CD4-positive, alpha-beta T cell treated with Interferon gamma for 1 hour (primary cell): Measurements from ENCODE around the gene DNM2.
"Not testable (repeated sequence)": the region's sequence is repeated elsewhere in the genome, so short reads cannot be mapped to it uniquely, and the experiment has no call there.

ENCODE experiments used
- DNase-seq: peaks from one replicate; pipeline ENCODE4 v3.0.0-alpha.2; 2020

The DNM2 gene

DNA sequence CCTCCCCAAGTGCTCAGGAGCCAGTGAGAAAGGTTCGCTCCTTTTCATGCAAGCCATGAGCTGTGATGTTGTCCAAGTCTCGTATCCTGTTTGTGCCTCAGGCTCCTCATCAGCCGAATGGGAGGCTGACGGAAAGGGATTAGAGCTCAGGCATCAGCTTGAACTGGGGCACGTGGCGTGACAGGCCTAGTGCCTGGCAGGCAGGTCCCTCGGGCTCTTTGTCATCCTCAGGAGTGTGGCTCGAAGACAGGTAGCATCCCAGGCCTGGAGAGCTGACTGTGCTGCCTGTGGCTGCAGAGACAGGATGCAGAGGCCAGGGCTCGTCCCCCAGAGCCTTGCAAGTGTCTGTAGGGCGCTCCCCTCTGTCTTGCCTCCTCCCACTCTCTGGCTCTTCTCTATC lies 38.5 kb downstream of the DNM2 start:
- no peak for DNase-seq

DNA sequence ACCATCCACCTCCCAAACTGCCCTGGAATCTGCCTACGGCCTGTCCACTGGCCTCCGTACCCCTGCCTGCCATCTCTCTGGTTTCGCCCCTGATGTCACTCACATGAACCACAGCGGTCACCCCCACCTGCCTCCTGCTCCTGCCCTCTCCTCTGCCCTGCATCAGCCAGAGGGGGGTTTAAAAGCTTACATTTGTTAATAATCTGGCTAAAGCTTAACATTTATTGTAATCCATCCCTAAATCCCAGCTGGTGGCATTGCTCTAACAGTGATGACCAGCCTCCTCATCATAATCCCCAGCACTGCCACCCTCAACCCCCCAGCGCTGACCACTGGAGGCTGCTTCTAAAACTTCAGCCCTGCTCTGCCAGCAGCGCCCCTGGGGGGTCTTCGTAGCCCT lies 38.9 kb downstream of the DNM2 start:
- no peak for DNase-seq

- not testable (repeated sequence) for DNase-seq
Measured at GRCh38 chr19:10758050-10758449, 40.2 kb downstream of the DNM2 start.

DNA sequence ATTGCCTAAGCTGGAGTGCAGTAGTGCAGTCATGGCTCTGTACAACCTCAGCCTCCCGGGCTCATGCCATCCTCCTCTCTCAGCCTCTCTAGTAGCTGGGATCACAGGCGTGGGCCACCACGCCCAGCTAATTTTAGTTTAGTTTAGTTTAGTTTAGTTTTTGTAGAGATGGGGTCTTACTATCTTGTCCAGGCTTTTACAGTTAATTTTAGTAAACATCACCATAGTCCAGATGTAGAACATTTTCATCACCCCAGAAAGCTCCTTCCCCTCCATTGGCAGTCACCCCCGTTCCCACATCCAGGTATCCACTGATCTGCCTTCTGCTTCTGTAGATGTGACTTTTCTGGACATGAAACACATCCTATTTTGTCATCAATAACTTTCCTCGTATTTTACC lies 41.1 kb downstream of the DNM2 start:
- DNase-seq = no peak

GRCh38 chr19:10760273-10760944 lies 42.5 kb downstream of the DNM2 start:
- no peak for DNase-seq

DNA sequence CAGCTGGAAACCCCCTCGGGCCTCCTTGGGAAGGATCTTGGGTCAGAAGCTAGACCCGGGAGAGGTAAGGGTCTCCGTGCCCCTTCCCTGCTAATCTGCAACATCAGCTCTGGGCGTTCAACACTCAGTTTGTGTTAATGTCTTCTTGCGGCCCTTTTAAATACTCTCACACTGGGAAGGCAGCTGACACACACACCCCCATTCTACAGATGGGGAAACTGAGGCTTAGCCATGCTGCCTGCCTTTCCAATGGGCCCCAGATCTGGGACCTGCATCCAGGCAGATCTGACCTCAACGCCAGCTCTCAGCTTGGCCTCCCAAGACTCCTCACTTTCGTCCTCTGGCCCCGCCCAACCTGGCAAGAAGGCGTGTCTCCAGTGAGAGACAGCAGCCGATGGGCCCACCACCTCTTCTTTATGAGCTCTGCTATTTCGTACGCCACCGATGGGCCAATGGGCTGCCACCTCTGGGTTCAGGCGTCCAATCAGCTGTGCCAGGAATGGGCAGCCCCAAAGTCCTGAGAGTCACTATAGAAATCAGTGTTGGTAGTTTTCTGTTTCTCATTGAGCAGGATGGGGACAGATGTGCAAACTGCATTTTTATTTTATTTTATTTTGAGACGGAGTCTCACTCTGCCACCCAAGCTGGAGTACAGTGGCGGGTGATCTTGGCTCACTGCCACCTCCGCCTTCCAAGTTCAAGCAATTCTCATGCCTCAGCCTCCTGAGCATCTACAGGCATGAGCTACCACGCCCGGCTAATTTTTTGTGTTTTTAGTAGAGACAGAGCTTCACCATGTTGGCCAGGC lies 43.8 kb downstream of the DNM2 start:
- no peak for DNase-seq

GRCh38 chr19:10762656-10763055 lies 44.8 kb downstream of the DNM2 start:
- DNase-seq = peak; percentile 17

- DNase-seq = no peak
Measured at GRCh38 chr19:10763411-10763810, 45.5 kb downstream of the DNM2 start.

DNA sequence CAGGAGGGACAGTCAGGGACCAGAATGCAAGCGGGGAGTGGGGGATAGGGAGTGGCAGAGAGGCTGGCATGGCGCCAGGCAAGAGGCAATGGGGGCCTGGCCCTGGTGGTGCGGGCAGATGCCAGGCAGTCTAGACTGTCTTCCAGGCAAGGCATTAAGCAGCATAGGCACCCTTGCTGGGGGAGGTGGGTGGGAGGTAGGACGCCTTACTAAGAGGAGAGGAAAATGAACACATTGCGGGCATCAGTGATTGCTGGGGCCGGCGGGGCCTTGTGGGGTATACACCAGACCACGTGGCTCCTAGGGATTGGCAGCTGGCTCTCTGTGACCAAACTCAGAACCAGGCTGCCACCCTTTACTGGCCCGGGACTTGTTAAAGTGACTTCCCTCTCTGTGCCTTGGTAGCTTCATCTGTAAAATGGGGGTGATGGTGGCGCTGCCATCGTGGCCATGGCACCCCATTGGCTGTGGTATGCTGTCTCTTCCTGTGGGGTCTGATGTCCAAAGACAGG lies 46.0 kb downstream of the DNM2 start:
- DNase-seq = no peak

GRCh38 chr19:10764340-10764894 lies 46.5 kb downstream of the DNM2 start:
- DNase-seq = no peak

DNA sequence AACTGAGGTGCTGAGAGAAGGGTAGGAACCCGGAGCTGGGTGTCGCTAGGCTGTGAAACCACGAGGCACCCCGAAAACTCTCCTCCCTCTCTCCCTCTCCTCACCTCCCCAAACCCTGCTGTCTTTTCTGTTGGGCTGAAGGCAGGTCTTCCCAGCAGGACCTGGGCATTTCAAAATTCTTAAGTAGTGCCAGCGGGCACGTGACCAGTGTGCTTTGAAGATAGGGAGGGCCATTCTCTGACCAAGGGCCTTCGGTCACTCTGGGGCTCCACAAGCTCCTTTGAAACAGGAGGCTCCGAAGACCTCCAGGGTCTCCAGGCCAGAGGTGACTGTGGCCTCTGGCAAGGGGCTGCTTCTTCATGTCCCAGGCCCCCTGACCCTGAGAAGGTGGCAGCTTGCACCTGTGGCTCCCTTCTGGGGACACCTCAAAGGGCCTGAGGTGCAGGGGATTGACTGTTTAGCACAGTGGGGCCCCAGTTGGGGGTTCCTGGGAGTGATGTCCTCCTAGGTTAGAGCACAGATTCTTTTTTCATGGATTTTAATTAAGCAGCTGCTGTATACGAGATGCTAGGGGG lies 48.3 kb downstream of the DNM2 start:
- DNase-seq = no peak

DNA sequence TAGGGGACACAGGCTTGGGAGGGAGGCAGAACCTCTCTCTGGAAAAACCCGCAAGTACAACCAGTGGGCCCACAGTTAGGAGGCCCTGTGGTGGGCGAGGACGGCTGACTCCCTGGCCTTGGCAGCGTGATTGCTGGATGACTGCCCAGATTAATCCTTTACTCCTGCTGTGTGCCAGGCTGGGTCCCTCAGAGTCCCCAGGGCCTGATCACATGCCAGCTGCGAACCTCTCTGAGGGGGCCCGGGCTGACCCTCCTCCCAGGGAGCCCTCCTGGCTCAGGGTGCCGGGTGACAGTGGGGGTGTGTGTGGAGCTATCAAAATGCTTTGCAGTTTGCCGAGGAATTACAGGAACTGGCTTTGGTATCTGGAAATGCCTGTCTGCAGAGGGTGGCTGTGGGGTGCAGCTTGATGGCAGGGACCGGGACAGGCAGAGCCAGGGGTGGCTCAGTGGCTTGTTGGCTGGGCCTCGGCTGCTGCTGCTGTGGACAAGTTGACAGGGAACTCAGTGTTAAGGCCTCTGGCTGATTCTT lies 48.9 kb downstream of the DNM2 start:
- DNase-seq = no peak

GRCh38 chr19:10767726-10768125 lies 49.8 kb downstream of the DNM2 start:
- no peak for DNase-seq

GRCh38 chr19:10768369-10768768 lies 50.5 kb downstream of the DNM2 start:
- no peak for DNase-seq

GRCh38 chr19:10768936-10769335 lies 51.1 kb downstream of the DNM2 start:
- no peak for DNase-seq

- no peak for DNase-seq
Measured at GRCh38 chr19:10769533-10770491, 51.9 kb downstream of the DNM2 start.

DNA sequence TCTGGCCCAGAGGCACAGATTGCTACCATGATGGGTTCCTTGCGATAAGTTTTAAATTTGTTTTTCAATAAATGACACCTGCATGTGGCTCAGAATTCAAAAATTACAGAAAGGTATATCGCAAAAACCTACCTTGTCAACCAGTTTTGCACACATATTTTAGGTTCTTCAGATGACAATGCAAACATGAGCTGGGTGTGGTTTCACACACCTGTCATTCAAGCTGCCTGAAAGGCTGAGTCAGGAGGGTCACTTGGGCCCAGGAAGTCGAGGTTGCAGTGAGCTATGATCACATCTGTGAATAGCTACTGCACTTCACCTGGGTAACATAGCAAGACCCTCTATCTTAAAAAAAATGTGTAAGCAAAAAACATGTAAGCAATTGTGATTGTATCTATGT lies 56.1 kb downstream of the DNM2 start:
- no peak for DNase-seq

DNA sequence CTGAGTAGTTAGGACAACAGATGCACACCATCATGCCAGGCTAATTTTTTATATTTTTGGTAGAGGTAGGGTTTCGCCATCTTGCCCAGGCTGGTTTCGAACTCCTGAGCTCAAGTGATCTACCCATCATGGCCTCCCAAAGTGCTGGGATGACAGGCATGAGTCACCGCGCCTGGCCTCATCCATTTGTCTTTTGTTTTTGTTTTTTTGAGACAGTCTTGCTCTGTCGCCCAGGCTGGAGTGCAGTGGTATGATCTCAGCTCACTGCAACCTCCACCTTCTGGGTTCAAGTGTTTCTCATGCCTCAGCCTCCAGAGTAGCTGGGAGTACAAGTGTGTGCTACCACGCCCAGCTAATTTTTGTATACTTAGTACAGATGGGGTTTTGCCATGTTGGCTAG lies 57.0 kb downstream of the DNM2 start:
- DNase-seq = no peak

GRCh38 chr19:10776900-10777650 lies 59.2 kb downstream of the DNM2 start:
- no peak for DNase-seq

DNA sequence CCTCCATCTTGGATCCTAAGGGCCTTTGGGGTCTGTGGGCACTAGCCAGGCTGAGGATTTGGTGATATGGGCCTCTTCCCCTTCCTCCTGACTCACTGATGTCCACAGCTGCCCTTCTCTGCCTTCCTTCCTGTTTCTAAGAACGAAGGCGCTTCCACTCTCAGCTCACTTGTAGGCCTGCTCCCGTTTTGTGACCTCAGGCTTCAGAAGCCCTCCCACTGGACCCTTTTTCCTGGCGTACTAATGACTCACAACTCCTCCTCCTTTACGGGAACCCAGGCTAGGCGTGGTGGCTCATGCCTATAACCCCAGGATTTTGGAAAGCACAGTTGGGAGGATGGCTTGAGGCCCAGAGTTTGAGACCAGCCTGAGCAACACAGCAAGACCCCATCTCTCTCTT lies 62.5 kb downstream of the DNM2 start:
- DNase-seq = peak; percentile 74

GRCh38 chr19:10782795-10783194 lies 64.9 kb downstream of the DNM2 start:
- DNase-seq = no peak
